ENCODE data around the gene TFCP2L1.

TFCP2L1 gene

DNA sequence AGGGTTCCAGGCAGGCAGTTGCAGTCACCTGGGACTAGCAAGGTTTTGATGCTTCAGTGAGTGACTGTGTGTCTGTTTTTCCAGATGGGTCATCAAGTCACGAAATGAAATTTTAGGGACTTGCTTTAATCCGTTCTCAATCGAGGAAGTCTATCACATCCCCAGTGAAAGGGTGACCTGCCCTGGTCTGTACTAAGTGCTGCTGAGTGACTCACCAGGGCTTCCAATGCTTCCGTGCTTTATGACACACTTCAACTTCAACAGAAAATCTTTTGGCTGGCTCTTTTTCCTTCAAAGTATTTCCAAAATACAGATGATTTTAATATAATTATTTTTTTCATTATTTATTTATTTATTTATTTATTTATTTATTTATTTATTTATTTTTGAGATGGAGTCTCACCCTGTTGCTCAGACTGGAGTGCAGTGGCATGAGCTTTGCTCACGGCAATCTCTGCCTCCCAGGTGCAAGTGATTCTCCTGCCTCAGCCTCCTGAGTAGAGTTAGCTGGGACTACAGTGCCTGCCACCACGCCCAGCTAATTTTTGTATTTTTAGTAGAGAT, 18.4 kb downstream of the TFCP2L1 start:
- peak; percentile 28 for DNase-seq (ENCODE audit: low spot score)

DNA sequence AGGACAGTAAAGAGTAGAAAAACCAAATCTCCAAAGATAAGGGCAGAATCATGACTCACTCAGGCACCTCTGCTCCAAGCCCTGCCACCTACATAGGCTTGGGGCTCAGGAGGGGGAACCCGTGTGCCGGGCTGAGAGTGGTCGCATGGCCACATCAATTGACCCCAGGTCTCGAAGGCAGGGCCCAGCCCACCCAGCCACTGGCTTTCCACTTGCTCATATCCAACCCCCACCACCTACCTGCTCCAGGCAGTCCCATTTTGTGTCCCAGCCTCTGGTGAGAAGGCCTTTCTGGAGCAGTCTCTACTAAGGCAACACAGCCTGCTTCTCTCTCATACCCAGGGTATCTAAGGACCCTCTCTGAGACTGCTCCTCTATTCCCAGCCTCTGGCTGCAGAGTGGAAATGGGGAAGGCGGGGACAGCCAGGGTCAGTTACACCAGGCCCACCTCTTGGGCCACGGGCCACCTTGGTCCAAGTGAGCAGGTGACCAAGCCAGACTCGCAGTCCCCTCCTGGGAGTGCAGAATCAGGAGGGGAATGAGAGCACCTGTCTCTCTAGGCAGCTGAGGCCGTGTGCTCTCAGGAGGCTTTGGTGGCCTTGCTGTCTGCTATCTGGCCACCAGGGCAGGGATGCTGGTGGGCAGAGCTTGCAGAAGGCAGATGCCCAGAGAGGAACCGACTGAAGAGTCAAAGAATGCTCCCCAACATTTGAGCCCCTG, 20.8 kb downstream of the TFCP2L1 start:
- DNase-seq (ENCODE audit: low spot score) = no peak

DNA sequence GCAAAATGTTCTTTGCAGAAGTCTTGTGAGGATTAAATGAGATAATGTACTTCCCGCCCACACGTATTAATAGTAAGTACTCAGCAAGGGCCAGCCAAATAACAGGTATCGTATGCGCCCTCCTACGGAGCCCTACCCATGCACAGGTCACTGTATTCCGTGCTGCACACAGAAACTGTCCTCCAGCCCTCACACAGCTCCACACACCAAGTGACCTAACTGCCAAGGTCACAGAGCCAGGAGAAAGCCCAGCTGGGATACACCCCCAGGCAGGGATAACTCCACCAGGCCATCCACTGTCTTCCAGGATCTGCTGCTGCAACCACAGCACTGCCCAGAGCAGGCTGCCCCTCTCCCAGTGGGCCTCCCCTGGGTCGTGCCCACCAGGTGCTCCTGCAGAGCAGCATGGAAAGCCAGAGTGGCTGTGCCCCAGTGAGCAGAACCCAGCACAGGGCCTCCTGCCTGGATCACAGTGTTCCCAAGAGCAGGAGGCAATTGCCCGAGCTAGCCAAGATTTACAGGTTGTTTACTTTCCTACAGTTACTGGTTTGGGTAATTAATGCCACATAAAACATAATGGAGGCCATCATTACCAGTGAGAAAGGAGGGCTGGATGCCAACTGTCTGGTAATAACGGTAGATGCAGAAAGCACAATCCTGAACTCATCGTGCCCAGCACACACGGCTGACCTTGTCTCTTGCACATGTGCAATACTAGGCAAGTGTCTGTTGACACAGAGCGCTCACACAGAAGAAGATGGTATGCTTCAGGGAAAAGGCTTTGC, 24.4 kb downstream of the TFCP2L1 start:
- DNase-seq (ENCODE audit: low spot score) = no peak

DNA sequence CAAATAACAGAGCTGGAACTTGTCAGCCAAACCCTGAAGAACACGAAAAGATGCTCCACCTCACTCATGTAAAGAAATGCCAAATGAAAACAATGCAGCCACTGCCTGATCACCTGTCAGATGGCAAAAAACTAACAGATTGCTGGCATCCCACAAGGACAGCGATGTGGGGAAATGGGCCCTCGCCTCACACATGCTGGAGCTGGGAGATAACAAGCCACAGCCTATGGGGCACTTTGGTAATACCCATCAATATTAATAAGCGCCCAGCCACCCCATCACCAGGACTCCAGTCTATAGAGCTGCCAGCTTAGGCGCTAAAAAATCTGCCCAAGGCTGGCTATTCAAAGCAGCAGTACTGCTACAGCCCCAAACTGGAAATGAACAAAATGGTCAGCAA, 27.0 kb downstream of the TFCP2L1 start:
- no peak for DNase-seq (ENCODE audit: low spot score)

DNA sequence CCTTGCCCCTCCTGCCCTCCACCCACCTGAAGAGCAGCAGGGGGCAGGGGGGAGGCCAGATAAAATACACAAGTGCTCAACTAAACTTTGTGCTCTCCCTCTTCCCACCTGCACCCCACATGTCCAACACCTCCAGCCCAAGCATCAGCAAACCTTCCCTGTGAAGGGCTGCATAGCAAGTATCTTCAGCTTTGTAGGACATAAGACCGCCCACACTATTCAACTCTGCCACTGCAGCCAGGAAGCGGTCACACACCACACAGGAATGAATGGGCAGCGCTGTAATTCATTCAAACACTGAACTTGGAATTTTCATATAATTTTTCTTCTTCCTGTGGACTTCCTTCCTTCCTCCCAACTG, 27.5 kb downstream of the TFCP2L1 start:
- DNase-seq (ENCODE audit: low spot score) = no peak

DNA sequence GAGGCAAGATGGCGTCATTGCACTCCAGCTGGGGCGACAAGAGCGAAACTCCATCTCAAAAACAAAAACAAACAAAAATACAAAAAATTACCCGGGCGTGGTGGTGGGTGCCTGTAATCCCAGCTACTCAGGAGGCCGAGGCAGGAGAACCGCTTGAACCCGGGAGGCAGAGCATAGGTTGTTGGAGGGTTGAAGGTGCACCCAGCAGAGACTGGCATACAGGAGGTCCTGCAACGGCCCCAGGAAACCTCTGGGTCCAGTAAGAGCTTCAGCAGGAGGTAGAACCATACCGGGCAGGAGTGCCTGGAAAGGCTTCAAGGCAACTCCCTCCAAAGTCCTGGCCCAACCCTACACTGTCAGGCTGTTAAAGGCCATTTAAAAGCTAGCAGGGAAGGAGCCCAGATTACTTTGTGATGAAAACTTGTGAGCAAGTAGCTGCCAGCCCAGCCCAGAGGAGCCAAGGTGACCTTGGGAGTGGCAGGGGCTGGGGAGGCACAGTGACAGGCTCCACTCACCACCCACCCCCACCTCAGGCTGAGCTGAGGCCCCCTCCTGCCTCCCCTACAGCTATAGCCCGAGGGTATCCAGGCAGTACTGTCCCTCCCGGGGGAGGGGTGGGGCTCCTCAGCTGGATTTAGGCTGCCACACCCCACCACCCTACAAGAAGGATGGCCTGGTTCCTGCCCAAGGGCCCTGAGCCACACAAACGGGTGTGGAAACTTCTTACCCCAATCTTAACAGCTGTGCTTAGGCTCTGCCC, 28.1 kb downstream of the TFCP2L1 start:
- no peak for DNase-seq (ENCODE audit: low spot score)

DNA sequence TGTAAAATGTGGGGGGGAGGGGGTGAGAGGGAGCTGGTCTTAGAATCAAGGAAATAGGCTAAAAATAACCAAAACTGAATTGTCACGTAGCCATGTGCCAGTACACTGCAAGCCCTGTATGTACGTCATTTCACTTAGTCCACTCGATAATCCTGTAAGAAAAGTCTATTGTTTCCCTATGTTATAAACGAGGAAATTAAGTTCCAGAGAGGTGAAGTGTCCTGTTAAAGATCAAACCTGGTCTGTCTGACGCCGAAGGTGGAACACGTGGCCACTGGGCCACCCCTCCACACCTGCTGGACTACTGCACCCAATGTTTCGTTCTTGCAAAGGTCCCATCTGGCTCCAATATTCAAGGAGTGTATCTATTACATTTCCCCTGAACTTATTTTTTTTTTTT, 29.6 kb downstream of the TFCP2L1 start:
- no peak for DNase-seq (ENCODE audit: low spot score)

DNA sequence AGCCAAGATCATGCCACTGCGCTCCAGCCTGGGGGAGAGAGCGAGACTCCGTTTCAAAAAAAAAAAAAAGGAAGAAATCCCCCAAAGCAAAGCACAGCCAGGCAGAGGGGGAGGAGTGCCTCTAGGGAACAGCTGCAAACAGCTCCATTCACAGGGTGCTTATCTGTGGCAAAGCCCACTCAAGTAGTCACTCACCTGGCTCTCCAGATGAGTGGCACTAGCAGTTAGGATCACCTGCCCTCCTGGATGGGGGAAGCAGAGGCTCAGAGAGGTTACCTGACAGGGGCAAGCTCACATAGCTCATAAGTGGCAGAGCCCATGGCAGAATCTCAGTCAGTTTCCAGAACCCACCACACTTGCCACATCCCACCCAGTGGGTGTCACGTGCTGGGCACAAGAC, 30.3 kb downstream of the TFCP2L1 start:
- no peak for DNase-seq (ENCODE audit: low spot score)

DNA sequence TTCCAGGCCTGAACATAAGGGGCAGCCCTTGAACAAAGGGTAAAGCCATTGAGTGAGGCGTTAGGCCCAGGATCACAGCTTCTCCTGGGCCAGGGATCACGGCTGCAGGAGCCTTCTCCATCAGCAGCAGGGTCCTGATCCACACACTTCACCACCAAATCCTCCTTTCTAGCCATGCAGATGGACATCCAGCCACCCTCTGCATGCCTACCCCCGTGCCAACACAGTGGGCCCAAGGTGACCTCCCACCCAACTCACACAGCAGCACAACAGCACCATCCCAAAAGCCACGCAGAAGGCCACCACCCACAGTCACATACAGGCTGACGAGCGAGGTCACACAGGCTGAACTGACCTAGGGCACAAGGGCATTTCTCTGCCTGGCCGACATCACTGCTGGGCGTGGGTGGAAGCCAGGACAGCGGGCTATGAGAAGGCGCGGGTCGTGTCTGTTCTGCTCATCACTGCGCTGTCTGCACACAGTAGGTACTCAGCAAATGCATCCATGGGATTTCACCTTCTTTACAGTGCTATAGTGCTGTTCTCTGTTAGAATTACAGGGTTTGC, 31.2 kb downstream of the TFCP2L1 start:
- DNase-seq (ENCODE audit: low spot score) = no peak

DNA sequence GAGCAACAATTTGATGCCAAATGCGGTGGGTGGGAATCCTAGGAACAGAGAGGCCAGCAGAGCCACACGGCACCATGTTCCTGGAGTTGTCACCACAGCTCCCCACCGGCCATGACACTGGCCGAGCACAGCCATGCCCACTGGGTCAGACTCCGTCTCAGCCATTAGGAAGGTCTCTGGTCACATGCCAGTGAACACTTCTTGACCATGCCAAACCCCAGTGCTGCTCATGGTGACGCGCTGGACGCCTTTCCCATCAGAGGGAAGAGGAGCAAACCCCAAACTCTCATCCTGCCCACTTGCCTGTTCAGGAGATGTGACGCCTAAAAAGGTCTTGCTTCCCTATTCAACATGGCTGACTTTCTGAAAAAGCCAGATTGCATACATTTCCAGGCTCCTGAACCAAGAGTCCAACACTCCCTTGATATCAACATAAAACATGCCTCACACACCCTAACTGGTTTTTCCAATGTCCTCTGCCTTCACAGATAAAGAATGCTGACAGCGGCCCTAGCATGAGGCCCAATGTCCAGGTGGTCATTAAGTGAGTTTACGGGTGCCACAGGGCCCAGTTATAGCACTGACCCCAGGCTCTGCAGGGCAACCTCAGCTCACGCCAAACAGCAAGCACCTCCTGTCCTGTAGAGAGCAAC, 31.9 kb downstream of the TFCP2L1 start:
- no peak for DNase-seq (ENCODE audit: low spot score)

DNA sequence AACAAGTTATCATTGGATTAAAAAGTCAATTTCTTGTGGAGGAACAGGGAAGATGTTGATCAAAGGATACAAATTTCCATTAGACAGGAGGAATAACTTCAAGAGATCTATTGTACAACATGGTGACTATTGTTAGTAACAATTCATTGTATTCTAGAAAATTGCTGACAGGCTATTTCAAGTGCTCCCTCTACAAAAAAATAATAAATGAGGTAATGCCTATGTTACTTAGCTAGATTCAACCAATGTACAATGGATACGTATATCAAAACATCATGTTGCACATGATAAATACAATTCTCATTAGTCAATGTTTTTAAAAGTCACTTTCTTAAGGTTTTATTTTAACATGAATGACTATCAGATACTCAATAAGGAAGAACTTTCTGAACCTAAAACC, 33.5 kb downstream of the TFCP2L1 start:
- no peak for DNase-seq (ENCODE audit: low spot score)

DNA sequence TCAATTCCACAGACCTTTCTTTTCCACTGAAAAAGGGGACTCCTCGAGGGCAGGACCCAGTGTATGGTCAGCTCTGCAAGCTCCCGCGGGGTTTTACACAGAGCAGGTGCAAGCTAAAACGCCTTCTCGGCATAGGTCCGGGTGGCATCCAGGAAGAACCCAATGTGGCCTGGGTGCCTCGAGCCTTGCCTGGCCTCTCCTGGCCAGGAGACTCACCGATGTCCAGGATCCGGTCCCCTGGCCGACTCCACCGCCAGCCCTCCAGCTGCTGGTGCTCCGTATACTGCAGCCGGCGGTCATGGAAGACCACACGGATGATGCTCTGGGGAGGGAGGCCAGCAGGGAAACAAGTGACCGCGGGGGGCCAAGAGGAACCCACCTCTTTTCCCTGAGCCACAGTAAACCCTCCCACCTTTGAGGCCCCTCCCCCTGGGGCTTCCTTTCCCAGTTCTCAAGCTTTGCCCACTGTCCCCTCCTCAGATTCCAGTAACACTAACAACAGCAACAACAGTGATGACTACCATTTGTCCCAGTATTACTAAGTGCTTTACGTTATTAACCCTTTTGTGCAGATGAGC, 36.1 kb downstream of the TFCP2L1 start:
- DNase-seq (ENCODE audit: low spot score) = no peak

DNA sequence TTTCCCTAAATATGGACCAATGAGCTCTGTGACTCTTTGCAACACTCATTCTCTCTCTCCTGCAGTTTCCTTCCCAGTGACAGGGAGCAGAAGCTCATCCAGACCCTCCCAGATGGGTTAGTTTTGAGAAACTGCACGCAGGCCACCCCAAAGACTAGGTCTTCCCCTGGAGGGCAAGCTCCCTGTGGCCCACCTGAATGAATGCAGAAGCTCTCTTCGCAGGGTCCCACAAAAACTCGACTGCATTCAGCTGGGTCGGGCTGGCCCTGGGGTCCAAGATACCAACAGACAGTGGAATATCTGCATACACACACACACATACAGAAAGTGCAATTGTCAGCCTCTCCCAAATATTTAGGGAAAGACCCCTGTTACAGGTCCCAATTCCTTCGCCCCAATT, 37.0 kb downstream of the TFCP2L1 start:
- no peak for DNase-seq (ENCODE audit: low spot score)

DNA sequence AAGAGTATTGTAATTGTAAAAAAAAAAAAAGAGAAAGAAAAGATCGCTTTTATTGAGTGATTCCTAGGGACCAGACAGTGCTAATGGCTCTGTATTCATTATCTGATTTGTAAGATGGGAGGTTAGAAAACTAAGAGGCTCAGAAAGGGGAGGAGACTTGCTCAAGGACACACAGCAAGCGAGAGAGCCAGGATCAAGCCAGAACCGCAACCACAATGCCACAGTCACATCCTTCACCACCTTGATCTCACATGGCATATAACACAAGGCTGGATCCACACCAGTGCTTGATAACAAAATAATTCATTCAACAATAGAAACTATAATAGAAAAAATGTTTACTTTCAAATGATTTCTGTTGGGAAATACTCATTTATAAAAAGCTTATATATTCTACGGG, 37.5 kb downstream of the TFCP2L1 start:
- DNase-seq (ENCODE audit: low spot score) = no peak

DNA sequence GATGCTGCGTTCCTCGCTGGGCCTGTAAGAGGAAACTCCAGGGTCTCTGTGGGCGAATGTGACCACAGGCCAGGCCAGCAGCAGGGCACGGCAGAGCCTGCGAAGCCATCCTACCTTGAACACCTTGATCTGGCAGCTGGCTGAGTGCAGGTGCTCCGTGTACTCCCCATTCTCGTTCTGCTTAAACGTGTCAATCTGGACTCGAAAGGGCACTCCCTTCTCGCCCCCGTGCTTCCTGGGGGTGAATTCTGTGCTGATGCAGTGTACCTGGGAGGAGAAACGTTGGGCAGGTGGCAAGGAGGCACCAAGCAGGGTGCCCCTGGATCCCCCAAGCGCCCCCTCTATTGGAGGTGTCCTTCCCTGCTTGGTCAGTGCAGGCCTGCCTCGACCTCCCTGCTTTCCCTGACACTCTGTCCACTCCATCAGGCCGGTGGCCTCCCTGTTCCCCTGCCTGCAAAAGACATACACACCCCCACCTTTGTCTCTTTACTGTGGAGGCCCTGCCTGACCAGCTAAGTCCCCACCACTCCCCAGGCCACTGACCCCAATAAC, 38.2 kb downstream of the TFCP2L1 start:
- DNase-seq (ENCODE audit: low spot score) = no peak

DNA sequence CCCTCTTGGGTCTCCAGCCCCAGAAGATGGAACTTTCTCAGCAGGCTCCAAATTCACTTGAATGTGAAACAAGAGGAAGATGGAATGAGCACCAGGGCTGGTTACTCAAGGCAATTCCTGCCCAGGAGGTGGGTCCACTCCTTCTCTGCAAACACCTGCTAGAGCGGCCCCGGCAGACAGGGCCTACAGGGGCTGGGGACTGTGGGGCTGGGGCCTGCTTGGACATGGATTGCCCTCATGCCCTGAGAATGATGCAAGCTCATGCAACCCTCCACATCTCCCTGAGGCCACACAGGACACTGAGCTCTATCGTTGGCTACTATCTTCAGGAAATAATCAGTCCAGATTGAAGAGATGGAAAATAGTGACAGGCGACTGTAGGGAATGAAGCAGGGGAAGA, 39.1 kb downstream of the TFCP2L1 start:
- DNase-seq (ENCODE audit: low spot score) = no peak

DNA sequence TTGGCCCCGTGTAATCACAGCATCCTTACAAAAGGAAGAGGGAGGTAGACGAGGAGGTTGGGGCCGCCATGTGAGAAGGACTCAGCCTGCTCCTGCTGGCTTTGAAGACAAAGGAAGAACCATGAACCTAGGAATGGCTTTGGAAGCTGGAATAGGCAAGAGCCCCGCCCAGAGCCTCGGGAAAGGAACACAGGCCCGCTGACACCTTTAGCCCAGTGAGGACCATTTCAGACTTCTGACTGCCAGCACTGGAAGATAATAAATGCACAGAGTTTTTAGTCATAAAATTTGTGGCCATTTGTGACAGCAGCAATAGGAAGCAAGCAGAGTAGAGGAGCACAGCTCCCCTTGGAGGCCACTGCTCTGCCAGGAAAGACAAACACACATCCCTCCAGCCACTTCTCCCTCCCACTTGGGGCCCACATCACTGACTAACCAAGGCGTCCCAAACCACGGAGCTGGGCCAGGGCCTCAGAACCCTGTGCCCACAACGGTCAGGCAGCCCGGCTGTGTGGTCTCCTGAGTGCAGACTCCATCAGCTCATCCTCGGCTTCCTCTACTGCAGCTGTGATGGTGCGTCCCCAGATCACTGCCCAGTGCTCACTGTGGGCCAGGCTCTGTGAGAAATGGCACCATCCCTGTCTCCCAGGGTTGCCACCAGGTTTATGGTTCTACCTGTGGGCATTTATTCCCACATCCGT, 39.7 kb downstream of the TFCP2L1 start:
- DNase-seq (ENCODE audit: low spot score) = no peak

DNA sequence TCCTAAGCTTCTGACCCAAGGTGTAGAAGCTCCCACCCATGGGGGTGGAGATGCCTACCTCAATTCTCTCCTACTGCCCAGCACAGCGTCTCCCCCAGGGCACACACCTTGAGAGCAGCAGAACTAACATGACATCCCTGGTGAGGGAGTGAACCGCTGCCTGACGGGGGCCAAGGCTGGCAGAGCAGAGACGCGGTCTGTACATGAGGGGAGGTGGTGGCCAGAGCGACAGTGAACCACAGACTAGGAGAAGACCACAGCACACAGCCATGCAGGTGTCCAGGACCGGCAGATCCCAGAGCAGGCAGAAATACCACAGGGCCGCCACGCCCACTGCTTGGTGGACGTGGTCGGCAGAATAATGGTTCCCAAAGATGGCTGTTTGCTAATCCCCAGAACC, 40.4 kb downstream of the TFCP2L1 start:
- no peak for DNase-seq (ENCODE audit: low spot score)

DNA sequence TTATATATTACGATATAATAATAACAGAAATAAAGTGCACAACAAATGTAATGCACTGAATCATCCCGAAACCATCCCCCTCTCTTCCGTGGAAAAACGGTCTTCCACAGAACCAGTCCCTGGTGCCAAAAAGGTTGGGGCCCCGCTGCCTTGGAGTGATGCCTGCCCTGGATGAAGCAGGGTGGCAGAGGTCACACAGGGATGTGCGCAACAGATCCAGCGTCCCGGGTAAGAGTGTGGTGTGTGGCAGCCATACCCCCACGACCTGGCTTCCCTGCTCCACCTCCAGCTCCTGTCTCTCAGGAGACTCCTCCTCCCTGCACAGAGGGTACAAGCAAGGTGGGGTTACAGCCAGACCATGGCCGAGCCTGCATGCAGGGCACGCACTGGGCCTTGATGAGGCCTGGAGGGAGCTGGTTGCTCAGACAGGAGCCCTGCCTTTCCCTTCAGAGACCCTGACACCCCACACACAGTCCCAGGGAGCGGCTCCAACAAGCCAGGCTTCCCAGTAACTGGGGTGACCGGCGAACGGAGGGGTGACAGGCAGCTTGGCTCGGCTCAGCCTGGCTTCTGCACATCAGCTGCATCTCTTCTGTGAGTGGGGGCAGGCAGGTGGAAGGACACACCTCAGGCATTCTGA, 41.1 kb downstream of the TFCP2L1 start:
- no peak for DNase-seq (ENCODE audit: low spot score)

DNA sequence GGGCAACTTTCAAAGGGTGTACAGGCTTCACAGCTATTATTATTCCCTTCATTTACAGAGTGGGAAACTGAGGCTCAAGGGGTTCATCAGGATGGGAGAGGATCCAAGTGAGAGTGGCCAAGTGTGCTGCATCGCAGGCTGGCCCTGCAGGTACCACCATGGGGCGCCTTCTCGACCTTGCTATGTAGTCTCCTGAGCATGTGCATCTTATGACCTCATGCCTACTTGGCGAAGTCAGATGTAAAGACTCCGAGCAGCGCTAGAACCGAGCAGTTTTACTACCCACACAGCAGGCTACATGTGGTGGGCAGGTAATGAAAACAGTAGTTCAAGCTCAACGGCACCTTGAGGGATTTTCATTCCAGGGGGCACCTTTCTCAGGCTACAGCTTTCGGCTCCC, 42.0 kb downstream of the TFCP2L1 start:
- no peak for DNase-seq (ENCODE audit: low spot score)

Data from RKO (cell line).